Body of pancreas (tissue), 4 donors: Measurements from ENCODE around the gene NXPH3.

ENCODE experiments used
- POLR2A ChIP-seq, 3 donors: fragments of 450-650 bp; IDR thresholded peaks; one replicate each; pipeline ENCODE4 v1.6.1; 2016; ENCODE audit warnings: antibody characterized with exemption in 3 of 3, mild to moderate bottlenecking in 2 of 3
- TF ChIP-seq, protein P1 (sequence below), 7 experiments: fragments of 450-650 bp in 4 of 7; fragments of 200-600 bp in 3 of 7; sonication (generic) in 3 of 7; IDR thresholded peaks; one replicate each; pipeline ENCODE4 v1.5.1; 2016 to 2019; ENCODE audit warnings: antibody characterized with exemption in 7 of 7

DNA sequence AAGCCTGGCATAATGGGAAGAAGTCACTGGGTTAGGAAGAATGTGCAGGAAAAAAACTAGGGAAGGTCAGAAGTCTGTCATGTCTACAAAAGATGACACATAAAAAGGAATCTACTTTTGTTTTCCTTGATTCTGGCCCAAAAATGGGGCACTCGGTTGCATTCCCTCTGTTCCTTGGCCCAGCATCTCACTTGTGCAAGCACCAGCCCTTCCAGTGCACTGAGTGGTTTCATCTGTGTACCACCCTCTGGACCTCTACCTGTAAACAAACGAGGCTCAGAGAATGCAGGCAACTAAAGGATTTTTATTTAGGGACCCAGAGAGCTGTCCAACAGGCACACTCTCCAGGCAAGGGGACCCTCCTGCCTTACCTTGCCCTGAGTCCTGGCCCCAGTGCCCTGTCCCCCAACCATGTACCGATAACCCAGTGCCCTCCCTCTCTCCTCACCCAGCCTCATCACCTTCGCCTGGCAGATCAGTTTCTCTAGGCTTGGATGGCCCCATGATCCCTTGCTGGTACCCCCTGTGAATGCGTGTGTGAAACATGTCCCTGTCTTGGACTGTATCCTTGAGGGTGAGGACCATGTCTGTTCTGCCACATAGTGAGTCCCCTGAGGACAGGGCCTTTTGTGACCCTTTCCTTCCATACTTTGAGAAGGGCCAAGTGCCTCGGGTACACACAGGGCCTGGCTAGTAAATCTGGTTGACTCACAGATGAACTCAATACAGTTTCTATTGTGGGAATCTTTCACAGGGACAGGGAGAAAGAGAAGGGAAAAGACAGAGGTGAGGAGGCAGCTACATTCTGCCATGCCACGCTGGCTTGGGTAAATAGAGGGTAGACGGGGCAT lies 13.3 kb downstream of the NXPH3 start:
- TF ChIP-seq, protein P1, sequence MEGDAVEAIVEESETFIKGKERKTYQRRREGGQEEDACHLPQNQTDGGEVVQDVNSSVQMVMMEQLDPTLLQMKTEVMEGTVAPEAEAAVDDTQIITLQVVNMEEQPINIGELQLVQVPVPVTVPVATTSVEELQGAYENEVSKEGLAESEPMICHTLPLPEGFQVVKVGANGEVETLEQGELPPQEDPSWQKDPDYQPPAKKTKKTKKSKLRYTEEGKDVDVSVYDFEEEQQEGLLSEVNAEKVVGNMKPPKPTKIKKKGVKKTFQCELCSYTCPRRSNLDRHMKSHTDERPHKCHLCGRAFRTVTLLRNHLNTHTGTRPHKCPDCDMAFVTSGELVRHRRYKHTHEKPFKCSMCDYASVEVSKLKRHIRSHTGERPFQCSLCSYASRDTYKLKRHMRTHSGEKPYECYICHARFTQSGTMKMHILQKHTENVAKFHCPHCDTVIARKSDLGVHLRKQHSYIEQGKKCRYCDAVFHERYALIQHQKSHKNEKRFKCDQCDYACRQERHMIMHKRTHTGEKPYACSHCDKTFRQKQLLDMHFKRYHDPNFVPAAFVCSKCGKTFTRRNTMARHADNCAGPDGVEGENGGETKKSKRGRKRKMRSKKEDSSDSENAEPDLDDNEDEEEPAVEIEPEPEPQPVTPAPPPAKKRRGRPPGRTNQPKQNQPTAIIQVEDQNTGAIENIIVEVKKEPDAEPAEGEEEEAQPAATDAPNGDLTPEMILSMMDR (IDR thresholded peaks at IDR 0.05) = no peak
- no peak for TF ChIP-seq POLR2A (IDR thresholded peaks at IDR 0.05)
